ENCODE data around the gene DUSP22.

- no peak for TF ChIP-seq CTCF (IDR thresholded peaks at IDR 0.05)
- no peak for TF ChIP-seq HMGXB4 (CRISPR knock-in tag; IDR thresholded peaks at IDR 0.05; ENCODE audit: borderline replicate concordance)
- TF ChIP-seq MAX (IDR thresholded peaks at IDR 0.05), result no peak
- TF ChIP-seq EHMT2 (IDR thresholded peaks at IDR 0.05; ENCODE audit: low read depth), result no peak
- TF ChIP-seq RFX5 (IDR thresholded peaks at IDR 0.05), result no peak
- TF ChIP-seq CBX2 (IDR thresholded peaks at IDR 0.05; ENCODE audit: borderline replicate concordance, low read depth), result no peak
- no peak for TF ChIP-seq E2F6 (IDR thresholded peaks at IDR 0.05; ENCODE audit: borderline replicate concordance, low read depth)
- TF ChIP-seq RAD21 (conservative IDR thresholded peaks at IDR 0.05 in 1 of 2, IDR thresholded peaks at IDR 0.05 in 1 of 2), result no peak
- no peak for TF ChIP-seq POLR2A (IDR thresholded peaks at IDR 0.05; ENCODE audit: low read length)
- TF ChIP-seq POLR2AphosphoS2 (conservative IDR thresholded peaks at IDR 0.05; ENCODE audit: low read length), result no peak
- TF ChIP-seq TP53 (CRISPR knock-in tag; IDR thresholded peaks at IDR 0.05), result no peak
- TF ChIP-seq EP300 (IDR thresholded peaks at IDR 0.05), result no peak
- no peak for TF ChIP-seq SMC3 (IDR thresholded peaks at IDR 0.05)
- TF ChIP-seq JUNB (IDR thresholded peaks at IDR 0.05), result no peak
Measured at GRCh38 chr6:327538-328116, 35.3 kb downstream of the DUSP22 start.
